Ishikawa (cell line): ENCODE results near the gene MFSD6L.

ENCODE experiments used
- CEBPB ChIP-seq: IDR thresholded peaks from 2 replicates; pipeline ENCODE4 v1.6.1; 2012
- CREB1 ChIP-seq: IDR thresholded peaks from 2 replicates; pipeline ENCODE4 v1.6.1; 2012; ENCODE audit warnings: low read depth
- EP300 ChIP-seq: IDR thresholded peaks from 2 replicates; pipeline ENCODE4 v1.6.1; 2012; ENCODE audit warnings: borderline replicate concordance
- FOXM1 ChIP-seq: IDR thresholded peaks from 2 replicates; pipeline ENCODE4 v1.6.1; 2012; ENCODE audit warnings: low read depth, borderline replicate concordance
- MAX ChIP-seq: IDR thresholded peaks from 2 replicates; pipeline ENCODE4 v1.6.1; 2012
- RAD21 ChIP-seq: IDR thresholded peaks from 2 replicates; pipeline ENCODE4 v1.6.1; 2012; ENCODE audit warnings: low read depth
- REST ChIP-seq: IDR thresholded peaks from 2 replicates; pipeline ENCODE4 v1.6.1; 2012; ENCODE audit warnings: low read depth, mild to moderate bottlenecking
- TAF1 ChIP-seq: IDR thresholded peaks from 2 replicates; pipeline ENCODE4 v1.6.1; 2012; ENCODE audit warnings: low read depth, mild to moderate bottlenecking
- TCF12 ChIP-seq: IDR thresholded peaks from 2 replicates; pipeline ENCODE4 v1.6.1; 2012; ENCODE audit warnings: low read depth
- TEAD4 ChIP-seq: IDR thresholded peaks from 2 replicates; pipeline ENCODE4 v1.6.1; 2012
- USF1 ChIP-seq: IDR thresholded peaks from 2 replicates; pipeline ENCODE4 v1.6.1; 2012

- TF ChIP-seq TAF1 = no peak
- TF ChIP-seq CEBPB = no peak
- no peak for TF ChIP-seq REST
- no peak for TF ChIP-seq EP300
- no peak for TF ChIP-seq TEAD4
- TF ChIP-seq RAD21 = no peak
- TF ChIP-seq FOXM1 = no peak
- TF ChIP-seq CREB1 = no peak
- TF ChIP-seq MAX = no peak
- no peak for TF ChIP-seq USF1
- TF ChIP-seq TCF12 = no peak
Observed at GRCh38 chr17:8788998-8789397, 10.2 kb downstream of the MFSD6L start.
